Endothelial cell of umbilical vein (primary cell): ENCODE measurements around the gene GLYAT. TPM values are rescaled to one million over a fixed set of nuclear protein-coding genes. Genes with fewer than 3 reads are reported as not detected.

Source experiments
- BruUV-seq: library from RNA; stranded (reverse); fragments of 400-500 nt; replicated peaks from 2 replicates; lab custom pipeline; 2021; lab: Mats Ljungman, UMichigan
- CTCF ChIA-PET: fragments of 300-600, 350-600 bp; sonication (Branson Sonifier 250); formaldehyde crosslinking; loops from one replicate; lab custom pipeline; 2021; ENCODE audit warnings: antibody characterized with exemption, inconsistent platforms; lab: Charles Lee
- POLR2A ChIA-PET: fragments of 300-600, 350-600 bp; sonication (Branson Sonifier 250); formaldehyde crosslinking; loops from one replicate; lab custom pipeline; 2021; ENCODE audit warnings: antibody characterized with exemption, inconsistent platforms; lab: Charles Lee
- DNase-seq: peaks from one replicate; pipeline ENCODE4 v3.0.0-alpha.2; 2011; ENCODE audit warnings: low read depth, low spot score
- FAIRE-seq: peaks from 2 replicates; lab custom pipeline; 2011; peaks lifted over from hg19 to GRCh38; lab: Jason Lieb, UNC
- H2AFZ ChIP-seq: 2 replicates; pipeline ENCODE4 v1.6.0; 2012; ENCODE audit warnings: low read depth, low read length, control low read depth, inconsistent platforms
- H3K27ac ChIP-seq: 2 replicates; pipeline ENCODE4 v1.5.1; 2011; ENCODE audit warnings: low read depth, mild to moderate bottlenecking, control low read depth, low read length, moderate library complexity; ENCODE audit not compliant: insufficient read depth
- H3K27me3 ChIP-seq, 2 experiments: 2 replicates each; pipeline versions ENCODE4 v1.6.0 to v1.6.1; 2011; ENCODE audit warnings: low read length in 2 of 2, mixed read lengths in 1 of 2; ENCODE audit not compliant: control insufficient read depth in 2 of 2, insufficient read depth in 2 of 2
- H3K36me3 ChIP-seq, 2 experiments: 2 replicates in 1 of 2; 3 replicates in 1 of 2; pipeline ENCODE4 v1.5.1; 2011; ENCODE audit warnings: low read length in 2 of 2, mild to moderate bottlenecking in 1 of 2, moderate library complexity in 1 of 2; ENCODE audit not compliant: control insufficient read depth in 2 of 2, insufficient read depth in 2 of 2; ENCODE audit errors: extremely low read depth in 1 of 2
- H3K4me1 ChIP-seq: 3 replicates; pipeline ENCODE4 v1.5.1; 2011; ENCODE audit warnings: mild to moderate bottlenecking, low read length; ENCODE audit not compliant: control insufficient read depth, insufficient read depth; ENCODE audit errors: extremely low read depth
- H3K4me2 ChIP-seq: 2 replicates; pipeline ENCODE4 v1.6.1; 2011; ENCODE audit warnings: low read length, control low read depth, mixed read lengths; ENCODE audit not compliant: insufficient read depth
- H3K4me3 ChIP-seq, 3 experiments: fragments of 200-600 bp in 1 of 3; sonication (generic), shearing (Covaris generic) in 1 of 3; replicated peaks in 1 of 3; 2 replicates each; pipeline ENCODE4 v1.5.1; 2011 to 2016; ENCODE audit warnings: control low read depth in 3 of 3, low read length in 3 of 3, mild to moderate bottlenecking in 2 of 3, inconsistent platforms in 1 of 3, low read depth in 1 of 3, moderate library complexity in 1 of 3; ENCODE audit not compliant: insufficient read depth in 1 of 3
- H3K79me2 ChIP-seq: 2 replicates; pipeline ENCODE4 v1.6.0; 2012; ENCODE audit warnings: low read length, inconsistent platforms; ENCODE audit not compliant: control insufficient read depth, insufficient read depth
- H3K9ac ChIP-seq: replicated peaks from 2 replicates; pipeline ENCODE3; 2011; ENCODE audit warnings: low read length, control low read depth; ENCODE audit not compliant: insufficient read depth; ENCODE audit errors: extremely low read depth
- H3K9me1 ChIP-seq: replicated peaks from 3 replicates; pipeline ENCODE4 v1.6.0; 2011; ENCODE audit warnings: mild to moderate bottlenecking, low read length; ENCODE audit not compliant: control insufficient read depth, insufficient read depth; ENCODE audit errors: extremely low read depth
- H3K9me3 ChIP-seq: replicated peaks from 2 replicates; pipeline ENCODE4 v1.5.1; 2012; ENCODE audit warnings: low read length, inconsistent platforms; ENCODE audit not compliant: control insufficient read depth, insufficient read depth
- H4K20me1 ChIP-seq: replicated peaks from 2 replicates; pipeline ENCODE3; 2011; ENCODE audit warnings: mild to moderate bottlenecking, low read length; ENCODE audit not compliant: control insufficient read depth, insufficient read depth; ENCODE audit errors: extremely low read depth
- CTCF ChIP-seq, 2 donors: IDR thresholded peaks; 1 replicate in 1 of 2; 2 replicates in 1 of 2; pipeline ENCODE4 v1.5.1; 2011; ENCODE audit warnings: low read length in 2 of 2, mild to moderate bottlenecking in 2 of 2, moderate library complexity in 2 of 2, control low read depth in 1 of 2, inconsistent platforms in 1 of 2, low read depth in 1 of 2; ENCODE audit not compliant: insufficient read depth in 1 of 2; ENCODE audit errors: extremely low read depth in 1 of 2
- EZH2 ChIP-seq: IDR thresholded peaks from 2 replicates; pipeline ENCODE4 v1.6.1; 2012; ENCODE audit warnings: borderline replicate concordance, low read depth, mild to moderate bottlenecking, moderate library complexity, low read length, inconsistent platforms; ENCODE audit not compliant: severe bottlenecking
- FOS ChIP-seq: IDR thresholded peaks from 2 replicates; pipeline ENCODE4 v1.6.1; 2011; ENCODE audit warnings: mild to moderate bottlenecking, low read length, moderate library complexity, borderline replicate concordance; ENCODE audit not compliant: insufficient read depth
- GATA2 ChIP-seq: IDR thresholded peaks from 2 replicates; pipeline ENCODE4 v1.7.0; 2011; ENCODE audit warnings: low read depth, mild to moderate bottlenecking, moderate library complexity, mixed read lengths, low read length; ENCODE audit not compliant: insufficient read length, insufficient read depth
- JUN ChIP-seq: IDR thresholded peaks from 2 replicates; pipeline ENCODE4 v1.6.1; 2011; ENCODE audit warnings: borderline replicate concordance, low read depth; ENCODE audit not compliant: insufficient read length, insufficient read depth
- MAX ChIP-seq: IDR thresholded peaks from 2 replicates; pipeline ENCODE4 v1.6.1; 2011; ENCODE audit not compliant: insufficient read depth, insufficient read length
- MYC ChIP-seq: IDR thresholded peaks from one replicate; pipeline ENCODE4 v1.6.1; 2011; ENCODE audit warnings: mild to moderate bottlenecking, low read depth, low read length
- POLR2A ChIP-seq: IDR thresholded peaks from 2 replicates; pipeline ENCODE4 v1.6.1; 2012; ENCODE audit warnings: low read depth, mild to moderate bottlenecking, control low read depth, low read length
- POLR2AphosphoS5 ChIP-seq: IDR thresholded peaks from 2 replicates; pipeline ENCODE4 v1.6.1; 2012; ENCODE audit warnings: low read depth, mild to moderate bottlenecking, control low read depth, low read length, moderate library complexity; ENCODE audit not compliant: insufficient read depth
- dilution Hi-C: fragments of 300-500 bp; cut with MboI; formaldehyde crosslinking; loops from one replicate; pipeline ENCODE4 v1.15.0; 2019; ENCODE audit warnings: low sequenced_read_pairs; ENCODE audit not compliant: extremely low pct_ligation_motif_present
- intact Hi-C: fragments of 100-400 bp; cut with micrococcal nuclease; formaldehyde crosslinking; loops from one replicate; pipeline ENCODE4 v1.10.0; 2022
- polyA plus RNA-seq, 4 experiments: library from polyadenylated mRNA; depleted of rRNA in 3 of 4; stranded (reverse) in 3 of 4; unstranded in 1 of 4; fragments of >200 nt; gene quantifications; 2 replicates each; pipeline versions ENCODE4 v1.2.1 to v1.2.3, GENCODE V29; 2011 to 2012; ENCODE audit warnings: missing spikeins in 1 of 4
- total RNA-seq: library from RNA; stranded (reverse); gene quantifications from 2 replicates; pipeline ENCODE4 v1.2.3, GENCODE V29; 2021

GLYAT gene
- total and polyA plus RNA-seq, 2 donors (not counting 3 experiments of a cell fraction or from before 2014, with no cell fraction given): not detected

GRCh38 chr11:58775066-58775708 is 43.4 kb upstream of the GLYAT start:
- no peak overlapping the region for H2AFZ ChIP-seq
- no peaks in the 10 kb centered on the region for H3K9me1 ChIP-seq
- H3K79me2 ChIP-seq: no peaks in the 10 kb centered on the region
- FAIRE-seq (no peak), DNase-seq (no peak)
- no peaks in the 10 kb centered on the region for H3K36me3 ChIP-seq
- dilution Hi-C loops: no loop called here
- no peaks in the 10 kb centered on the region for H3K9me3 ChIP-seq
- ChIA-PET CTCF (no interaction called here), POLR2A (no interaction called here)
- intact Hi-C loops: no loop called here
- no peaks in the 10 kb centered on the region for H3K27me3 ChIP-seq
- TF ChIP-seq GATA2 (no peak), FOS (no peak), POLR2A (no peak), MAX (no peak)
- no peaks in the 10 kb centered on the region for H3K4me1 ChIP-seq
- no peak overlapping the region for H3K4me2 ChIP-seq
- H3K27ac ChIP-seq: no peak overlapping the region
- no peaks in the 10 kb centered on the region for H4K20me1 ChIP-seq
- H3K4me3 ChIP-seq: no peak overlapping the region
- BruUV-seq: no TSS peak
- H3K9ac ChIP-seq: no peak overlapping the region

- ChIA-PET POLR2A (no interaction called here), CTCF (interaction anchor here (1.1 kb wide), 1 partner anchor 14 kb away, joined by 3 read pairs; no protein-coding TSS in a partner anchor)
- H3K4me3 ChIP-seq: no peak overlapping the region
- no peaks in the 10 kb centered on the region for H3K36me3 ChIP-seq
- no peak for FAIRE-seq
- H4K20me1 ChIP-seq: no peaks in the 10 kb centered on the region
- intact Hi-C loops (no loop called here), dilution Hi-C loops (no loop called here)
- H3K79me2 ChIP-seq: no peaks in the 10 kb centered on the region
- H3K27me3 ChIP-seq: no peaks in the 10 kb centered on the region
- TF ChIP-seq GATA2 (no peak), POLR2A (no peak), EZH2 (no peak), POLR2AphosphoS5 (no peak), FOS (no peak), CTCF (IDR thresholded peaks at IDR 0.05; ENCODE audit: extremely low read depth in 1 of 2, insufficient read depth in 1 of 2, low read depth in 1 of 2, low read length in 2 of 2) (no peak), JUN (no peak), MAX (no peak), MYC (no peak)
- H3K9me1 ChIP-seq: no peaks in the 10 kb centered on the region
- DNase-seq: no peak
- no peaks in the 10 kb centered on the region for H3K9me3 ChIP-seq
- H3K9ac ChIP-seq: no peak overlapping the region
- BruUV-seq: no TSS peak
- H3K4me1 ChIP-seq: no peaks in the 10 kb centered on the region
- no peak overlapping the region for H3K27ac ChIP-seq
- H2AFZ ChIP-seq: no peak overlapping the region
- no peak overlapping the region for H3K4me2 ChIP-seq
Observed at GRCh38 chr11:58774164-58774593, 42.4 kb upstream of the GLYAT start.
